AG04450 (cell line): ENCODE results near the gene CDH4. TPM values are rescaled to one million over a fixed set of nuclear protein-coding genes. Genes with fewer than 3 reads are reported as not detected.

Experiments
- CTCF ChIA-PET: fragments of 300-600, 350-600 bp; formaldehyde crosslinking; extraction: SDS; loops from one replicate; lab custom pipeline; 2022; ENCODE audit warnings: antibody characterized with exemption, inconsistent platforms; lab: Charles Lee
- POLR2A ChIA-PET: fragments of 350-600 bp; formaldehyde crosslinking; extraction: SDS; loops from one replicate; lab custom pipeline; 2021; ENCODE audit warnings: antibody characterized with exemption, inconsistent platforms; lab: Yijun Ruan, JAX
- DNase-seq: peaks from one replicate; pipeline ENCODE4 v3.0.0-alpha.2; 2011; ENCODE audit warnings: low read depth, low spot score
- H3K27ac ChIP-seq: one replicate; pipeline ENCODE4 v1.5.1; 2012; ENCODE audit warnings: low read depth, low read length, control low read depth
- H3K27me3 ChIP-seq: one replicate; pipeline ENCODE4 v1.6.0; 2012; ENCODE audit warnings: low read length; ENCODE audit not compliant: control insufficient read depth, insufficient read depth
- H3K4me3 ChIP-seq: 2 replicates; pipeline ENCODE4 v1.5.1; 2011; ENCODE audit warnings: mild to moderate bottlenecking, low read depth, low read length, control low read depth
- H3K9me3 ChIP-seq: 2 replicates; pipeline ENCODE4 v1.5.1; 2012; ENCODE audit warnings: low read length; ENCODE audit not compliant: control insufficient read depth, insufficient read depth
- CTCF ChIP-seq: IDR thresholded peaks from 2 replicates; pipeline ENCODE4 v1.5.1; 2011; ENCODE audit warnings: low read depth, low read length, control low read depth, inconsistent platforms
- polyA plus RNA-seq: library from polyadenylated mRNA; depleted of rRNA; stranded (reverse); fragments of >200 nt; gene quantifications from 2 replicates; pipeline ENCODE4 v1.2.3, GENCODE V29; 2011

CDH4 gene
- polyA plus RNA-seq, 1 experiment: 1.6 TPM

- H3K9me3 ChIP-seq: peaks cover 15% of the 10 kb centered on the region; the same call in 1 of the 2 replicates
- ChIA-PET CTCF (no interaction called here), POLR2A (no interaction called here)
- no peak overlapping the region for H3K27ac ChIP-seq
- no peak overlapping the region for H3K4me3 ChIP-seq
- DNase-seq: no peak
- H3K27me3 ChIP-seq: no peaks in the 10 kb centered on the region
- TF ChIP-seq CTCF: no peak
These were observed 45.9 kb downstream of the CDH4 start for GRCh38 chr20:61297986-61298385.

GRCh38 chr20:61298661-61299060 is 46.6 kb downstream of the CDH4 start:
- Histone ChIP-seq H3K27me3 (no peaks in the 10 kb centered on the region), H3K27ac (no peak overlapping the region), H3K4me3 (no peak overlapping the region), H3K9me3 (peaks cover 15% of the 10 kb centered on the region; the same call in 1 of the 2 replicates)
- CTCF ChIA-PET: no interaction called here
- DNase-seq: no peak
- POLR2A ChIA-PET: no interaction called here
- TF ChIP-seq CTCF: no peak

- POLR2A ChIA-PET: no interaction called here
- no peaks in the 10 kb centered on the region for H3K27me3 ChIP-seq
- no peak for DNase-seq
- H3K9me3 ChIP-seq: peaks cover 15% of the 10 kb centered on the region; the same call in 1 of the 2 replicates
- CTCF ChIA-PET: no interaction called here
- H3K4me3 ChIP-seq: no peak overlapping the region
- H3K27ac ChIP-seq: no peak overlapping the region
- no peak for TF ChIP-seq CTCF
These were observed 47.0 kb downstream of the CDH4 start for GRCh38 chr20:61299104-61299503.

- H3K9me3 ChIP-seq: peaks cover 15% of the 10 kb centered on the region; the same call in 1 of the 2 replicates
- no peak for TF ChIP-seq CTCF
- no peaks in the 10 kb centered on the region for H3K27me3 ChIP-seq
- no peak overlapping the region for H3K27ac ChIP-seq
- no peak overlapping the region for H3K4me3 ChIP-seq
- ChIA-PET POLR2A (no interaction called here), CTCF (no interaction called here)
- no peak for DNase-seq
These were observed 47.6 kb downstream of the CDH4 start for GRCh38 chr20:61299618-61300017.

- DNase-seq: no peak
- TF ChIP-seq CTCF: no peak
- Histone ChIP-seq H3K9me3 (peaks cover 14% of the 10 kb centered on the region; the same call in 1 of the 2 replicates), H3K27ac (no peak overlapping the region), H3K27me3 (no peaks in the 10 kb centered on the region), H3K4me3 (no peak overlapping the region)
- ChIA-PET POLR2A (no interaction called here), CTCF (no interaction called here)
These were observed 48.2 kb downstream of the CDH4 start for GRCh38 chr20:61300293-61300692.
